PFSK-1 (cell line): ENCODE data around the gene ASB13.

Experiments used
- POLR2AphosphoS5 ChIP-seq: IDR thresholded peaks from 2 replicates; pipeline ENCODE4 v1.6.1; 2012; ENCODE audit warnings: low read depth, mild to moderate bottlenecking, control low read depth, low read length, moderate library complexity
- TF ChIP-seq, protein P1 (sequence below), 2 experiments: IDR thresholded peaks; 2 replicates each; pipeline versions ENCODE4 v1.6.1 to v1.8.0; 2011 to 2012; ENCODE audit warnings: low read depth in 2 of 2, low read length in 2 of 2, control low read depth in 1 of 2, inconsistent platforms in 1 of 2, mild to moderate bottlenecking in 1 of 2, moderate library complexity in 1 of 2; ENCODE audit not compliant: insufficient read depth in 1 of 2

DNA sequence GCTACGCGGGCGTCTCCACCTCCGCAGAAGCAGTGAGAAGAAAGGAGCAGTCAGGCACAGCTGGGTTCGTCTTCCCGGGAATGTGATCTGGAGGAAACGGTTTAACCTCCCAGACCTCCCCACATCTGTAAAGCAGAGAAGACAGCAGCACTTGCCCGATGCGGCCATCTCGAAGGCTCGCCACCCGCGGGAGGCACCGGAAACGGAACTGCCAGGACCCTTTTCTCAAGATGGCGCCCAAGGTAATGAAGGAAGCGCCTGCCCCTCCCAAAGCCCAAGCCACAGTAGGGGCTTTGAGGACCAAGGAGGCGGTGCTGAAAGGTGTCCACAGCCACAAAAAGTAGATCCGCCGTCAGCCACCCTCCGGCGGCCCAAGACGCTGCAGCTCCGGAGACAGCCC is 41.7 kb downstream of the ASB13 start:
- TF ChIP-seq, protein P1, sequence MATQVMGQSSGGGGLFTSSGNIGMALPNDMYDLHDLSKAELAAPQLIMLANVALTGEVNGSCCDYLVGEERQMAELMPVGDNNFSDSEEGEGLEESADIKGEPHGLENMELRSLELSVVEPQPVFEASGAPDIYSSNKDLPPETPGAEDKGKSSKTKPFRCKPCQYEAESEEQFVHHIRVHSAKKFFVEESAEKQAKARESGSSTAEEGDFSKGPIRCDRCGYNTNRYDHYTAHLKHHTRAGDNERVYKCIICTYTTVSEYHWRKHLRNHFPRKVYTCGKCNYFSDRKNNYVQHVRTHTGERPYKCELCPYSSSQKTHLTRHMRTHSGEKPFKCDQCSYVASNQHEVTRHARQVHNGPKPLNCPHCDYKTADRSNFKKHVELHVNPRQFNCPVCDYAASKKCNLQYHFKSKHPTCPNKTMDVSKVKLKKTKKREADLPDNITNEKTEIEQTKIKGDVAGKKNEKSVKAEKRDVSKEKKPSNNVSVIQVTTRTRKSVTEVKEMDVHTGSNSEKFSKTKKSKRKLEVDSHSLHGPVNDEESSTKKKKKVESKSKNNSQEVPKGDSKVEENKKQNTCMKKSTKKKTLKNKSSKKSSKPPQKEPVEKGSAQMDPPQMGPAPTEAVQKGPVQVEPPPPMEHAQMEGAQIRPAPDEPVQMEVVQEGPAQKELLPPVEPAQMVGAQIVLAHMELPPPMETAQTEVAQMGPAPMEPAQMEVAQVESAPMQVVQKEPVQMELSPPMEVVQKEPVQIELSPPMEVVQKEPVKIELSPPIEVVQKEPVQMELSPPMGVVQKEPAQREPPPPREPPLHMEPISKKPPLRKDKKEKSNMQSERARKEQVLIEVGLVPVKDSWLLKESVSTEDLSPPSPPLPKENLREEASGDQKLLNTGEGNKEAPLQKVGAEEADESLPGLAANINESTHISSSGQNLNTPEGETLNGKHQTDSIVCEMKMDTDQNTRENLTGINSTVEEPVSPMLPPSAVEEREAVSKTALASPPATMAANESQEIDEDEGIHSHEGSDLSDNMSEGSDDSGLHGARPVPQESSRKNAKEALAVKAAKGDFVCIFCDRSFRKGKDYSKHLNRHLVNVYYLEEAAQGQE (IDR thresholded peaks at IDR 0.05; ENCODE audit: insufficient read depth in 1 of 2, low read depth in 2 of 2, low read length in 2 of 2): no peak
- no peak for TF ChIP-seq POLR2AphosphoS5
